Dermis blood vessel endothelial cell (primary cell): ENCODE data around the gene BLOC1S3. TPM values are rescaled to one million over a fixed set of nuclear protein-coding genes. Genes with fewer than 3 reads are reported as not detected.

Experiments
- DNase-seq: peaks from one replicate; pipeline ENCODE4 v3.0.0; 2010
- total RNA-seq: library from RNA; depleted of rRNA; stranded (reverse); fragments of >200 nt; gene quantifications from 2 replicates; pipeline ENCODE4 v1.2.3, GENCODE V29; 2014

Gene BLOC1S3
- total RNA-seq, 1 donor from 2014 or later, result 10.0 TPM

GRCh38 chr19:45162608-45163143 is 15.9 kb upstream of the BLOC1S3 start:
- DNase-seq, result no peak

DNA sequence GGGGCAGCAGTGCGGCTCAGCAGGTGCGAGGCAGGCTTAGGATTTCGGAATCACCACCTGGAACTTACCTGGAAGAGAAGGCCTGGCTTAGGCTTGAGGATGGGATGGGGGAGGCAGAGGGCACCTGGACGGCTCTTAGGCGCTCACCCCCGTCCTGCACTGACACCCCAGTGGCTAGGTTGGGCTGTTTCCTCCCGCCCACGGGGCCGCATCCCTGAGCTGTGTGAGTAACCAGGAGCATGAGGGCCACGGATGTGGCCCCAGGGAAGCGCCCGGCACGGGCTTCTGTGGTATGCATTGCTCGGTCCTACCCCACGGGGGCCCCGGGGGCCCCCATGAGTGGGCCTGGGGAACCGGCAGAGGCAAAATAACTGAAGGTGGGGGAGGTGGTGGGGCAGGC is 15.4 kb upstream of the BLOC1S3 start:
- DNase-seq, result no peak

- no peak for DNase-seq
Observed at GRCh38 chr19:45163751-45164460, 14.7 kb upstream of the BLOC1S3 start.

- peak; percentile 60 for DNase-seq
Observed at GRCh38 chr19:45164577-45165335, 13.8 kb upstream of the BLOC1S3 start.

GRCh38 chr19:45166723-45167252 is 11.8 kb upstream of the BLOC1S3 start:
- peak; percentile 30 for DNase-seq

DNA sequence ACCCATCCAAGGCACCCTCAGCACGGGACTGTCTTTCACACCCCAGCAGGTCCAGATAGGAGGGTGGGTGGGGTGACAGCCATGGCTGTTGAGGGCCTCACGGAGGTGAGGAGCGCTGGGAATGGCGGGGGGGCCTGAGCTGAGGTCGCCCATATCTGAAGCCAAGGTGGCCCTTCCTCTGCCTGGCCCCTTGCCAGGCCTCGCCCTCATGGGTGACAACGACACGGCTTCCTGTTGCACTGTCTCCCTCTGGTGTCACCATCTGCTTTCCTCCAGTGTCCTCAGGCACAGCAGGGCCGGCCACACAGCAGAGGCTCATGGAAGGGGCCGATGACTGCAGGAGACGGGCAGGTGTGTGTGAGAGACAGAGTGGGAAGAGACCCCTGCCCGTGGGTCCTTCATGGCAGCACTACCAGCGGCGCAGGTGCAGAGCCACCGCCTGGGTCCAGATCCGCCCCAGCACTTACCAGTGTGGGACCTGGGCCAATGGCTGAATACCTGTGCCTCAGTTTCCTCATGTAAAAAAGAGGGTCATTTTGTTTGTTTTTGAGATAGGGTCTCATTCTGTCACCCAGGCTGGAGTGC is 9.7 kb upstream of the BLOC1S3 start:
- DNase-seq, result no peak

GRCh38 chr19:45169602-45170001 is 9.0 kb upstream of the BLOC1S3 start:
- DNase-seq, result no peak

GRCh38 chr19:45170146-45171106 is 8.2 kb upstream of the BLOC1S3 start:
- peak; percentile 15 for DNase-seq

GRCh38 chr19:45171211-45171623 is 7.4 kb upstream of the BLOC1S3 start:
- DNase-seq, result peak; percentile 71

DNA sequence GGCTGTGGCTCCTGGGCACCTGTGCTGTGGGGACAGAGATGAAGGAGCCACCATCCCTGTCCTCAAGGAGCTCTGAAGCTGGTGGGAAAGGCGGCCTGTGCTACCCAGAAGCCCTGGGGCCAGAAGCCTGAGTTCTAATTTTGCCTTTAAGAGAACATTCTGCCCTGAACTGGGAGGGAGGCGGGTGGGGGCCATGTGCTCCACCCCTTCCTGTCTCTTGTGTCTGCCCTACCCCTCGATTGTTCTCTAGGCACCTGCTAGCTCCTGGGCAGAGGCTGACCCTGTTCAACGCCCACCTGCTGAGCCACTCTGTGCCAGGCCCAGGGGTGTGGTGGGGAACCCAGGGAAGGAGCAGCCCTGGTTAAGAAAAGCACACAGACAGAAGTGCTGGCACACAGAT is 6.4 kb upstream of the BLOC1S3 start:
- peak; percentile 35 for DNase-seq

GRCh38 chr19:45172611-45173208 is 5.9 kb upstream of the BLOC1S3 start:
- no peak for DNase-seq

GRCh38 chr19:45173816-45174215 is 4.8 kb upstream of the BLOC1S3 start:
- no peak for DNase-seq

GRCh38 chr19:45175515-45176345 is 2.9 kb upstream of the BLOC1S3 start:
- DNase-seq, result no peak

DNA sequence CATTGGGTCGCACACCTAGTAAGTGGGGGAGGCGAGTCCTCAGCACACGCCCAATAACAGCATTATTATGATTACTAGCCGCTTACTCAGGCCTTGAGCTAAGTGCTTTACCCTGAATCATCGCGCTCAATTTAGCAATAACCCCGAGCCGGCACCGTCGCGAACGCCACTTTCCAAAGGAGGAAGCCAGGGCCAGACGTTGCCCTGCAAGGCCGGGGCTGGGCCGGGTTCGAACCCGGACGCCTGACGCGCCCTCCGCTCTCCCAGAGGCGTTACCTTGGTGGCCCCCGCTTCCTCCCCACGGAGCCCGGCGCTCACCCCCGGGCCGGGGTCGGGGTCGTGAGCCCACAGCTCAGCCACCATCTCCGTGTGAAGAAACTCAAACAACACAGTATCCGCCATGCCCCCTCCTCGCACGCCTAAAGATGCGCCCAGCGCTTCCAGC is 745 bp upstream of the BLOC1S3 start, which contains the start of gene TRAPPC6A:
Gene TRAPPC6A (minus strand): TSS at position 421 of the 445 bp plus-strand sequence. CDS start 19 bp downstream, at position 402.
- DNase-seq, result peak; percentile 45

DNA sequence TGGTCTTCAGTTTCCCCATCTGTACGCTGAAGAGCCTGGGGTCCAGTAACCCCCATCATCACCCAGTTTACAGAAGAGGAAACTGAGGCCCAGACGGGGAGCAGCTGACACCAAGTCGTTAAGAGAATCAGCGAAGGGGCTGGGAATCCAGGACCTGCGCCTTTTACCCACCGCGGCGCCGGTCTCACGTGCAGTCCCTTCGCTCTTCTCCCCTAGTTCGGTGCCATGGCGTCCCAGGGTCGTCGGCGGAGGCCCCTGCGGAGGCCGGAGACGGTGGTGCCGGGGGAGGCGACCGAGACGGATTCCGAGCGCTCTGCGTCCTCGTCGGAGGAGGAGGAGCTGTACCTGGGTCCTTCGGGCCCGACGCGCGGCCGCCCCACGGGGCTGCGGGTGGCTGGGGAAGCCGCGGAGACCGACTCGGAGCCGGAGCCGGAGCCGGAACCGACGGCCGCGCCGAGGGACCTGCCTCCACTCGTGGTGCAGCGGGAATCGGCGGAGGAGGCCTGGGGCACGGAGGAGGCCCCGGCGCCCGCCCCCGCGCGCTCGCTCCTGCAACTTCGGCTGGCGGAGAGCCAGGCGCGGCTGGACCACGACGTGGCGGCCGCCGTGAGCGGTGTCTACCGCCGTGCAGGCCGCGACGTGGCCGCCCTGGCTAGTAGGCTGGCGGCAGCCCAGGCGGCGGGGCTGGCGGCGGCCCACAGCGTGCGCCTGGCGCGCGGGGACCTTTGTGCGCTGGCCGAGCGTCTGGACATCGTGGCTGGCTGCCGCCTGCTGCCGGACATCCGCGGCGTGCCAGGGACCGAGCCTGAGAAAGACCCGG is 698 bp downstream of the BLOC1S3 start:
- DNase-seq, result peak; percentile 54

- no peak for DNase-seq
Observed at GRCh38 chr19:45179892-45180370, 1.3 kb downstream of the BLOC1S3 start.

DNA sequence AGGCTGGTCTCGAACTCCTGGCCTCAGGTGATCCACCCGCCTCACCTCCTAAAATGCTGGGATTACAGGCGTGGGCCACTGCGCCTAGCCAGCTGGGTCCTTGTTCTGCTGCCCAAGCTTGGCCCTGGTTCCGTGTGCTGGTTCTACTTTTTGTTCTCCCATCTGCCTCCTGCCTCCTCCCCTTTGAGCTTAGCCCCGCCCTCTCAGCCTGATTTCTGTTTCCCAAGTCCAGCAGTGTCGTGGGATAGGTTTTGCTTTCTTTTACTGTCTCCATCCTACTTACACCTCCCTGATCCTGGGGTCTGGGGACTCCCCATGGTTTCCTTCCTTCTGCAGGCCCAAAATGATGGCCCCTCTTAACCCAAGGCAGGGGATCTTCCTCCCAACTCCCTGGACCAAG is 2.4 kb downstream of the BLOC1S3 start:
- DNase-seq, result no peak

- DNase-seq, result no peak
Observed at GRCh38 chr19:45182758-45183157, 4.2 kb downstream of the BLOC1S3 start.

- DNase-seq, result no peak
Observed at GRCh38 chr19:45184115-45184514, 5.5 kb downstream of the BLOC1S3 start.
